Immature natural killer cell (primary cell): ENCODE results near the gene AFAP1. TPM values are rescaled to one million over a fixed set of nuclear protein-coding genes. Genes with fewer than 3 reads are reported as not detected.

Experiments
- DNase-seq, 3 donors: peaks; one replicate each; pipeline ENCODE4 v3.0.0; 2022; ENCODE audit warnings: mixed read lengths in 1 of 3
- H3K27ac Mint-ChIP-seq, 6 donors: one replicate each; pipeline ENCODE4 v1.8.0; 2020; ENCODE audit warnings: mixed read lengths in 6 of 6, mild to moderate bottlenecking in 5 of 6, inconsistent platforms in 4 of 6, moderate library complexity in 3 of 6
- H3K27me3 Mint-ChIP-seq, 3 donors: one replicate each; pipeline ENCODE4 v1.8.0; 2020 to 2021; ENCODE audit warnings: low read depth in 3 of 3, mild to moderate bottlenecking in 3 of 3, mixed read lengths in 3 of 3, moderate library complexity in 3 of 3, inconsistent platforms in 1 of 3
- H3K36me3 Mint-ChIP-seq, 3 donors: one replicate each; pipeline ENCODE4 v1.8.0; 2020; ENCODE audit warnings: mixed read lengths in 3 of 3, inconsistent platforms in 2 of 3, mild to moderate bottlenecking in 2 of 3
- H3K4me1 Mint-ChIP-seq, 2 donors: one replicate each; pipeline ENCODE4 v1.8.0; 2020; ENCODE audit warnings: inconsistent platforms in 2 of 2, mild to moderate bottlenecking in 2 of 2, mixed read lengths in 2 of 2, moderate library complexity in 1 of 2
- H3K4me3 Mint-ChIP-seq, 5 donors: one replicate each; pipeline ENCODE4 v1.8.0; 2020; ENCODE audit warnings: mild to moderate bottlenecking in 5 of 5, mixed read lengths in 5 of 5, inconsistent platforms in 3 of 5, moderate library complexity in 3 of 5
- H3K9me3 Mint-ChIP-seq, 6 donors: one replicate each; pipeline ENCODE4 v1.8.0; 2020; ENCODE audit warnings: mild to moderate bottlenecking in 6 of 6, mixed read lengths in 6 of 6, inconsistent platforms in 4 of 6, moderate library complexity in 3 of 6
- polyA plus RNA-seq, 3 donors: library from polyadenylated mRNA; unstranded; fragments of 300-500 nt; fragmentation: Illumina TruSeq; gene quantifications; one replicate each; pipeline ENCODE4 v1.2.3, GENCODE V29; 2021

Gene AFAP1
- polyA plus RNA-seq, 3 donors from 2014 or later: 0.32 to 1.2 TPM; not detected in 1

DNA sequence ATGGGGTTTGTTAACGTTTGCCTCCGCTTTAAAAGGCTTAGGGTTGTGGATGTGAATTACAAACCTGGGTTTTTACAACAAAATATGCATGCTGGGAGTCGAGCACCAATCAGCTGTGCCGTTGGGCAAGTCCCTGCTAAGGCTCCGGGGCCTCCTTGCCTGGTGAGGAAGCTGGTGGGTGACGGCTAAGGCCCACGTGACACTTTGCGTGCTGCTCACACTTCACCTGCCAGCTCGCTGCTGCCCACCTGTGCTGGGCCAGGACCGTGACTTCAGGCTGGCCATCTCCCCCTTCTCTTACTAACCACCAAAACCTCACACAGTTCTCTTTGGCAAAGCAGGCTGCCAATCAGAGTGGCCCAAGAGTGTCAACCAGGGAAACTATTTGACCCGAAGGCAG, 178.3 kb downstream of the AFAP1 start:
- no peak for DNase-seq
- no peaks in the 10 kb centered on the region for H3K9me3 Mint-ChIP-seq
- H3K27ac Mint-ChIP-seq: peak overlapping the region in 4 of 6 donors; percentile 21 to 60 (median 50)
- peak overlapping the region in 3 of 5 donors; percentile 10 to 19 (median 19) for H3K4me3 Mint-ChIP-seq
- peaks cover 0 to 4% (median 1%) of the 10 kb centered on the region in 3 donors for H3K27me3 Mint-ChIP-seq
- H3K36me3 Mint-ChIP-seq: peaks cover 0 to 10% (median 3%) of the 10 kb centered on the region in 3 donors
- H3K4me1 Mint-ChIP-seq: peaks cover 19 to 24% of the 10 kb centered on the region in 2 donors

DNA sequence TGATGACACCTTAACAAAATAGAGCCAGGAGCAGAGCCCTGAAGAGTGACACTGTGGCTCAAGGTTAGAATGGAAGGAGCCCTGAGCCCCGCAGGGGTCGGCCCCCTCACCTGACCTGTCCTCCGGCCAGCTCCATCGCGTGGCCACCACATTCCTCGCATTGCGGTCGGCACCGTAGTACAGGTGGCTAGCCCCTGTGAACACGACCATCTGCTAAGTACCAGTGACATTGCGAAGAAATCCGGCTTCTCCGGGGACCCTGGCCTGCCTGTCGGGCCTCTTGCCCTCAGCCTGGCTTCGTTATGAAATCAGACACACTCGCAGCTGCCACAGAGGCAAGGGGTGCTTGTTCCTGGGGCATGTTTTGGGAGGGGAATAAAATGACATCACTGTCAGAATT, 179.0 kb downstream of the AFAP1 start:
- H3K4me3 Mint-ChIP-seq: no peak overlapping the region
- H3K9me3 Mint-ChIP-seq: no peaks in the 10 kb centered on the region
- DNase-seq: no peak
- peaks cover 19 to 24% of the 10 kb centered on the region in 2 donors for H3K4me1 Mint-ChIP-seq
- H3K27ac Mint-ChIP-seq: peak overlapping the region in 1 of 6 donors; percentile 93
- H3K36me3 Mint-ChIP-seq: peaks cover 0 to 10% (median 3%) of the 10 kb centered on the region in 3 donors
- H3K27me3 Mint-ChIP-seq: peaks cover 0 to 4% (median 1%) of the 10 kb centered on the region in 3 donors

DNA sequence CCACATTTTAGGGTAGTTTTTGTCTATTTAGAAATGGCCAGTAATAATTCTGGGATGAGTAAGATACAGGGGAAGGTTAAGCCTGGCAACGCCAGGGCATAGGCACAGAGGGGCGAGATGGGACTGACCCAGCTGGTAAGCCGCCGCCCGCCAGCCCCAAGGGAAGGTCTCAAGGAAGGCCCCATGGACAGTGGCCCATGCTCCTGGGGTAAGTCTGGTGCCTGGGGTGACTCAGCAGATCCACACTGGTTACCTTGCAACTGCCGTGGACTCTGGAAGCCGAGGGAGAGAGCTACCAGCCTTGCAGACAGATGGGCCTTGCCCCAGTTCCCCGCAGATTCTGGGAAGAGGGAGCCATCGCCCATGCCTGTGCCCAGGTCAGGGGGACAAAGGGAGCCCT, 179.4 kb downstream of the AFAP1 start:
- H3K27ac Mint-ChIP-seq: peak overlapping the region; percentile 68 to 96 (median 94)
- no peak for DNase-seq
- peaks cover 0 to 10% (median 2%) of the 10 kb centered on the region in 3 donors for H3K36me3 Mint-ChIP-seq
- peaks cover 19 to 24% of the 10 kb centered on the region in 2 donors for H3K4me1 Mint-ChIP-seq
- H3K27me3 Mint-ChIP-seq: peaks cover 0 to 4% (median 1%) of the 10 kb centered on the region in 3 donors
- no peaks in the 10 kb centered on the region for H3K9me3 Mint-ChIP-seq
- peak overlapping the region in 4 of 5 donors; percentile 22 to 88 (median 84) for H3K4me3 Mint-ChIP-seq

DNA sequence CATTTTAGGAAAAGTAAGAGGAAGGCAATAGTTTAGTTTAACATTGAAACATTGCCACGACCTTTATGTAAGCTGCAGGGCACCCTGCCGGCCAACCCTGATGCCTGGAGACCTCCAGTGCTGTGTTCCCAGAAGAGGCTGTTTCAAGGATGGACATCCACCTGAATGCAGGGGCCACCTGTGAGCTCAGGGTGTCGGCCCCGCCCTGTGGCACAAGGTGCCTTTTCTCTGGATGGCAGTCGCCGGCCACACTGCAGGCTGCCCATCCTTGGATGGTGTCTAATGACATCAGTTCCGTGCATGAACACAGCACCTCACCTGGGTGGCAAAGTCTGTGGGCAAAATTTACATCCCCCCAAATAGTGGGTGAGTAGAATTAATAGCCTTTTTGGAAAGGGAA, 180.0 kb downstream of the AFAP1 start:
- DNase-seq: no peak
- Mint-ChIP-seq H3K27ac (peak overlapping the region; percentile 92 to 96 (median 94)), H3K27me3 (peaks cover 0 to 4% (median 1%) of the 10 kb centered on the region in 3 donors), H3K4me3 (peak overlapping the region; percentile 63 to 88 (median 86)), H3K36me3 (peaks cover 0 to 10% (median 0%) of the 10 kb centered on the region in 3 donors), H3K9me3 (no peaks in the 10 kb centered on the region), H3K4me1 (peaks cover 19 to 24% of the 10 kb centered on the region in 2 donors)

DNA sequence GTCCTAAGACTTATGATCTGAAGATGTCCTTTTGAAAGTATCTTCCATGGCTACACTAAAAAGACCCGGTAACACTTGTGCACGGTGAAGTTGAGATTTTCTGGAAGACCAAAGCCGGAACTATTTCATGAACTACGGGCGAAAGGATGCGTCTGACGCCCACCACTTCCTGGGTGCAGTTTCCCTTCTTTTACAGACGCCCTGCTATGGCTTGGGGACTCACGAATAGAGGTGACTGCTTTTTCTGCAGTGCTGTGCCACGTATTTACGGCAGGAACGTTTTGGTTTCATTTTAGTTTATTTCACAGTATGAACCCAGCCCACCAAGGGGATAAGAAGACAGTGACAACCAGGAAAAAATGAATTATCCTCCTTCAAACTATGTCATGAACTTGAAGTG, 180.4 kb downstream of the AFAP1 start:
- DNase-seq: peak; percentile 43 to 63 (median 49)
- H3K9me3 Mint-ChIP-seq: no peaks in the 10 kb centered on the region
- H3K27me3 Mint-ChIP-seq: peaks cover 0 to 4% (median 1%) of the 10 kb centered on the region in 3 donors
- peaks cover 19 to 24% of the 10 kb centered on the region in 2 donors for H3K4me1 Mint-ChIP-seq
- peak overlapping the region; percentile 63 to 88 (median 86) for H3K4me3 Mint-ChIP-seq
- H3K36me3 Mint-ChIP-seq: peaks cover 0 to 10% (median 0%) of the 10 kb centered on the region in 3 donors
- H3K27ac Mint-ChIP-seq: peak overlapping the region; percentile 92 to 96 (median 94)

DNA sequence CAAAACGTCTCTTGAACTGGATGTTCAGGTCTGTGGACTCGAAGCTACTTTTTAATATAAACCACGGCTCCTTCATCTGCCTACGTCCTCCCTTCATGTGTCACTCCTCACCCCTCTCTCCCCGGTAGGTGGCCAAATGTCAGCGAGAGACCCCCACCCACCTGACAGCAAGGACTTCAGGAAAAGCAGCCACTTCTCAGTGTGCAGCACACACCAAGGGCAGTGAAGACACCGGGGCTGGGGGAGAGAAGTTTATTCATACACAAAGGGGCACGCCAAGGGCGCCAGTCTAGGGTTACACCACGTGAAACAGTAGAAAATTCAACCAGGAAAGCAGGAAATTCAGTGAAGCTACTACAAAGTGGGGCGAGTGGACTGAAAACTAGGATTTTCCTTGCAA, 181.2 kb downstream of the AFAP1 start:
- DNase-seq: no peak
- no peaks in the 10 kb centered on the region for H3K9me3 Mint-ChIP-seq
- peak overlapping the region in 1 of 5 donors; percentile 30 for H3K4me3 Mint-ChIP-seq
- H3K27me3 Mint-ChIP-seq: peaks cover 1 to 3% (median 2%) of the 10 kb centered on the region in 3 donors
- peak overlapping the region; percentile 26 to 94 (median 89) for H3K27ac Mint-ChIP-seq
- H3K4me1 Mint-ChIP-seq: peaks cover 19 to 24% of the 10 kb centered on the region in 2 donors
- peaks cover 0 to 12% (median 0%) of the 10 kb centered on the region in 3 donors for H3K36me3 Mint-ChIP-seq

DNA sequence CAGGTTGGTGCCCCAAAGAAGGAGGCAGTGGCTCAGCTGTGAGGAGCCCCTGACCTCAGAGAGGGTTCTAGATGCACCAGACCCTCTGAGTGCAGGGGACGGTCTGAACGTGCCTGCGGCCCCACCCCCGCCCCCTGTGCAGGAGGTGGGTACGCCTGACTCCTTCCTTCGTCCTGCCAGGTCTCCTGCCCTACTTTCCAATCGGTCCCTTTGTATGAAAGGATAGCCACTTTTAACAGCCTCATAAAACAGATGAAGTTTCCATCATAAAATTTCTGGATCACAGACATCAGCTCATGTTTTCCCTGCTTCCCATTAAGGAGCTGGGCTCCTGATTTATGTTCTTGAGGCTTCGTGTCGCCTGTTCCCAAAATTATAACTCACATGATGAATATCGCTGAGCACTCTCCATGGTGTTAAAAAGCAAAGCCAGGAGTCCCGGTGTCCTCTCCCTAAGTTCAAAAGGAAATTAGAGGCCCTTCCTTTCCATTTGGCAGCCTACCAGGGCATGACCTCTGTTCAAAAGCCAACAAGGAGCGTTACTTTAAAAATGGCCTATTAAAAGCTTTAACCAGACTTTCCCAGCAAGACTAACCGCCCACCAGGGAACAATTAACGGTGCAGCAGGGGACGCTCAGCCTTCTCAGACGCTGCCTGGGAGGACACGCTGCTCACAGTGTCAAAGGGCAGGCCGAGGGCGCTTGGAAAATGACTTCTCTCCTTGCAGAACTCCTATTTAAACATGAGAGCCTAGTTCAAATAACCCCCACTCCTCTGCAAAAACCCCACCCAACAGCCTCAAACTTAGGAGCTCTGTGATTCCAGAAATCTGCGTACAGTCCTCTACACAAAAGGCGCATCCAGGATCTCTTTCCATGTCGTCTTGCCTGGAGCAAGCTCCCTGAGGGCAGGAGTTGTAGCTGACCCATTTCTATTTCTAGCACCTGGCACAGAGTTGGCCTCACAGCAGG, 181.9 kb downstream of the AFAP1 start:
- H3K27ac Mint-ChIP-seq: peak overlapping the region in 5 of 6 donors; percentile 26 to 94 (median 85)
- no peak overlapping the region for H3K4me3 Mint-ChIP-seq
- H3K27me3 Mint-ChIP-seq: peaks cover 1 to 3% (median 2%) of the 10 kb centered on the region in 3 donors
- DNase-seq: no peak
- peaks cover 19 to 24% of the 10 kb centered on the region in 2 donors for H3K4me1 Mint-ChIP-seq
- H3K9me3 Mint-ChIP-seq: no peaks in the 10 kb centered on the region
- peaks cover 0 to 14% (median 0%) of the 10 kb centered on the region in 3 donors for H3K36me3 Mint-ChIP-seq

DNA sequence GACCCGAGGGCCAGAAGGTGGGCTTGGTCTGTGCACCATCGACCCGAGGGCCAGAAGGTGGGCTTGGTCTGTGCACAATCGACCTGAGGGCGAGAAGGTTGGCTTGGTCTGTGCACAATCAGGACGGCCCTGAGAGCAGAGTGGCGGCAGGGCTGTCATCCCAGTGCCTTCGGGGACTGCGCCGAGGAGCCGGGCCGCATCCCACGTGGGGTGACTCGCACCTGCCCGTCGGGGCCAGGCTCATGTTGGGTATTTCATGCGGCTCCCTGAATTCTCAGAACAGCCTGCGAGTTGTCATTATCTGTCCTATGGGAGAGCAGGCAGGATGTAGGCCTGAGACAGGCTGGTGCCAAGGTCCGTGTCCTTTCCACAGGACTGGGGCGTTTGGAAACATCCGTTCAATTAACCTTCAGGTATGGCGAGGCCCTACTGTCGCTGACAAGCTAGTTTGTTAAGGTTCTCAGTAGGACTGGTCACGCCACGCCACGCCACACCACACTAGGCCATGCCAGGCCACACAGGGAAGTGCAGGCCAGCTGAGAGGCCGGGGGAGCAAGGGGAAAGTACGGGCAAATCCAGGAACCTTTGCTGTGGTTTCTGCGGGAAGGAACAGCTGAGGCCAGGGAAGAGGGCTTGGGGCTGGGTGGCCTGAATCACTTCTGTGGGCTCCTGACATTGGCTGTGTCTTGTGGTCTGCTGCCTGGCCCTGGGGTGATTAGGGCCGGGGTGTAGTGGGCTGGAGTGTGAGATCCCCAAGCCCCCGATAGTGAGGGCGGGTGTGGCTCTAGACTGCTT, 182.9 kb downstream of the AFAP1 start:
- H3K9me3 Mint-ChIP-seq: no peaks in the 10 kb centered on the region
- peaks cover 18 to 22% of the 10 kb centered on the region in 2 donors for H3K4me1 Mint-ChIP-seq
- DNase-seq: no peak
- H3K36me3 Mint-ChIP-seq: peaks cover 0 to 15% (median 0%) of the 10 kb centered on the region in 3 donors
- H3K4me3 Mint-ChIP-seq: no peak overlapping the region
- H3K27ac Mint-ChIP-seq: peak overlapping the region in 4 of 6 donors; percentile 16 to 94 (median 76)
- peaks cover 0 to 4% (median 2%) of the 10 kb centered on the region in 3 donors for H3K27me3 Mint-ChIP-seq

DNA sequence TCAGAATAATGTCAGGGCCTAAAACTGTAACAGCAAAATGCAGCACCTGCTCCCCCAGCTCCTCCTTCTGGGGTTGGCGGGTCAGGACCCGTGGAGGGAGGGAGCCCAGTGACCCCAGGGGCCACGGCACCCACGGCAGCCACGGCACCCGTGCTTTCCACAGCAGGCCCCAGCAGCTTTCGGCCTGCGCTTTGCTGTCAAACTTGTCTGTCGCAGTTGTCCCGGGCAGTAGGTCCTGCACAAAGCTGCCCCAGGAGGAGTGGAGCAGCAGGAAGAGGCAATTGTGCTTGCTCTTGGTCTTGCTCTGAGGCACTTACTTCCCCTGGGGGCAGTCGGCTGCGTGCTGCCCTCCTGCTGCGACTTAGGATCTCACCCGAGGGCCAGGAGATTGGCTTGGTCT, 183.6 kb downstream of the AFAP1 start:
- peaks cover 0 to 5% (median 2%) of the 10 kb centered on the region in 3 donors for H3K27me3 Mint-ChIP-seq
- peak overlapping the region in 1 of 6 donors; percentile 68 for H3K27ac Mint-ChIP-seq
- H3K36me3 Mint-ChIP-seq: peaks cover 0 to 11% (median 0%) of the 10 kb centered on the region in 3 donors
- H3K9me3 Mint-ChIP-seq: no peaks in the 10 kb centered on the region
- no peak for DNase-seq
- no peak overlapping the region for H3K4me3 Mint-ChIP-seq
- H3K4me1 Mint-ChIP-seq: peaks cover 14 to 17% of the 10 kb centered on the region in 2 donors

DNA sequence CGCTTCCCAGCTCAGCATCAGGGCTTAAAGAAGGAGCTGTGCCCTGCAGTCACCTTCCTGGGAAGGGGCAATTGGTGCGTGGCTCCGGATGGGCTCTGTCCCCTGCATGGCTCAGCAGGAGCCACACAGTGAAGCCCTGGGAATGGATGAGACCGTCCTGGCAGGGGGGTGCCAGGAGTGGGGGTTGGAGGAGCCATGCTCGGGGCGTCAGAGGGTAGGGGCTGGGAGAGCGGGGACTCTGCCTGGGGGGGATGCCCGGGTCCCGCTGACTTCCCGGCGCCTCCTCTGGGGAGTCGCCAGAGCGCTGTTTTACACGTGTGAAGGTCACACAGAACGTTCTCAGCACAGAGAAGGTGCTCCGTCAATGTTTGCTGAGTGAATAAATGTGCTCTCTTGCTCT, 184.1 kb downstream of the AFAP1 start:
- Mint-ChIP-seq H3K27ac (peak overlapping the region in 1 of 6 donors; percentile 68), H3K4me3 (no peak overlapping the region), H3K36me3 (peaks cover 0 to 11% (median 0%) of the 10 kb centered on the region in 3 donors), H3K27me3 (peaks cover 0 to 5% (median 2%) of the 10 kb centered on the region in 3 donors), H3K9me3 (no peaks in the 10 kb centered on the region), H3K4me1 (peaks cover 14 to 17% of the 10 kb centered on the region in 2 donors)
- no peak for DNase-seq

DNA sequence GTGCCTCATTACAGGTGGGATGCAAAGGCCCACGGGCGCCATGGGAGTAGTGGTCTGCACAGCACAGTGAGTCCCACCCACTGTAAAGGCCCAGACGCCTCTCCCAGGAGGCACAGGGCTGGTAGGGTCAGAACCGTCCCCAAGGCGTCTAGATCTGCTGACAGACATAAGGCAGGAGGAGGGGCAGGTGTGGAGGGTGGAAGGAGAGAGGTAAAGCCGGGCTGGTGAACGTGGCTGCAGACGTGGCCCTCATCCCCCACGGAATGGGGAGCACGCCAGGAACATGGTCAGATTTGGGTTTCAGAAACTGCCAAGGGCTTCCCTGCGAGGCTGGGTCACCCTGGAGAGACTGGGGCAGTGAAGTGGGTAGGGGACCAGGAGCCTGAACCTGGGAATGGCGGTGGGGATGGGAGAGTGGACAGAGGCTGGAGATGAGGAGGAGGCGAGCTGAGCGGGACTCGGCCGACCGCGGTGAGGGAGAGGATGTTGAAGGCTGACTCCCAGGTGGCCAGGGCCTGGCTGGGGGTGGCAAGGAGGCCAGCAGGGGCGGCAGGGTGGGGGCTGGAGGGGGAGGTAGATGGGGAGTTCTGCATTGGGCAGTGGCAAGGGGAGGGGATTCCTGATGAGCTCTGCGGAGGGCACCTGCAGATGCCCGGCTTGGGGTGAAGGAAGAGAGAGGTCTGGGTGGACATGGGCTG, 184.9 kb downstream of the AFAP1 start:
- H3K27ac Mint-ChIP-seq: no peak overlapping the region
- peaks cover 9 to 13% of the 10 kb centered on the region in 2 donors for H3K4me1 Mint-ChIP-seq
- DNase-seq: no peak
- H3K4me3 Mint-ChIP-seq: no peak overlapping the region
- H3K27me3 Mint-ChIP-seq: peaks cover 0 to 5% (median 2%) of the 10 kb centered on the region in 3 donors
- no peaks in the 10 kb centered on the region for H3K9me3 Mint-ChIP-seq
- peaks cover 0 to 11% (median 0%) of the 10 kb centered on the region in 3 donors for H3K36me3 Mint-ChIP-seq

DNA sequence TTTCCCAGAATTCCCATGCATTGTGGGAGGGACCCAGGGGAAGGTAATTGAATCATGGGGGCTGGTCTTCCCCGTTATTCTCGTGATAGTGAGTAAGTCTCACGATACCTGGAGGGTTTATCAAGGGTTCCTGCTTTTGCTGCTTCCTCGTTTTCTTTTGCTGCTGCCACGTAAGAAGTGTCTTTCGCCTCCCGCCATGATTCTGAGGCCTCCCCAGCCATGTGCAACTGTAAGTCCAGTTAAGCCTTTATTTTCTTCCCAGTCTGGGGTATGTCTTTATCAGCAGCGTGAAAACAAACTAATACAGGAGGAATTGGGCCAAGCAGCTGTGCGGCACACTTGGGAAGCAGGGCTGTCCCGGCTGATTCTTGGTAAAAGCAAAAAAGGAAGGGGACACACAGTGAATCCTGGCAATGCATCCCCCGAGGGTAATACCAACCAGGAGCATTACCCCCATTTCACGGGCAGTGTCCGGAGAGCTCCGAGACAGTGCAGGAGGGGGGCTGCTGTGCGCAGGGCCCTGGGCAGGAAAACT, 185.7 kb downstream of the AFAP1 start:
- Mint-ChIP-seq H3K36me3 (peaks cover 0 to 7% (median 0%) of the 10 kb centered on the region in 3 donors), H3K9me3 (no peaks in the 10 kb centered on the region), H3K4me3 (no peak overlapping the region), H3K4me1 (peaks cover 3 to 6% of the 10 kb centered on the region in 2 donors), H3K27ac (peak overlapping the region in 1 of 6 donors; percentile 16), H3K27me3 (peaks cover 0 to 7% (median 2%) of the 10 kb centered on the region in 3 donors)
- DNase-seq: no peak
